H1 (cell line): ENCODE results near the gene DNAH8. TPM values are rescaled to one million over a fixed set of nuclear protein-coding genes. Genes with fewer than 3 reads are reported as not detected.

Experiments
- CTCF ChIA-PET: fragments of 300-600 bp; sonication (Branson Sonifier 250); formaldehyde crosslinking; loops from one replicate; lab custom pipeline; 2021; ENCODE audit not compliant: partially characterized antibody; lab: Charles Lee
- POLR2A ChIA-PET: fragments of 300-600 bp; sonication (Branson Sonifier 250); formaldehyde crosslinking; loops from one replicate; lab custom pipeline; 2021; ENCODE audit warnings: inconsistent platforms; ENCODE audit not compliant: partially characterized antibody; lab: Charles Lee
- DNase-seq, 2 experiments: peaks; one replicate each; pipeline versions ENCODE4 v3.0.0 to v3.0.0-alpha.2; 2010 to 2022; ENCODE audit warnings: low spot score in 2 of 2, low read depth in 1 of 2, mixed read lengths in 1 of 2
- FAIRE-seq: peaks from 2 replicates; lab custom pipeline; 2011; peaks lifted over from hg19 to GRCh38; lab: Jason Lieb, UNC
- H2AFZ ChIP-seq: 2 replicates; pipeline ENCODE4 v1.8.1; 2012; ENCODE audit warnings: low read length, inconsistent platforms
- H2AK5ac ChIP-seq: 2 replicates; pipeline ENCODE4 v1.6.1; 2013; ENCODE audit warnings: low read depth, low read length
- H2BK120ac ChIP-seq: replicated peaks from 2 replicates; pipeline ENCODE3; 2013; ENCODE audit warnings: low read depth, low read length, inconsistent platforms
- H2BK12ac ChIP-seq: 2 replicates; pipeline ENCODE4 v1.6.1; 2013; ENCODE audit warnings: low read depth, low read length
- H2BK15ac ChIP-seq: 2 replicates; pipeline ENCODE4 v1.6.1; 2013; ENCODE audit warnings: low read length
- H2BK20ac ChIP-seq: 2 replicates; pipeline ENCODE4 v1.6.1; 2013; ENCODE audit warnings: low read length
- H2BK5ac ChIP-seq: 2 replicates; pipeline ENCODE4 v1.6.1; 2013; ENCODE audit warnings: low read depth, low read length
- H3K14ac ChIP-seq: 2 replicates; pipeline ENCODE4 v1.6.1; 2013; ENCODE audit warnings: inconsistent platforms; ENCODE audit not compliant: insufficient read length
- H3K18ac ChIP-seq: 2 replicates; pipeline ENCODE4 v1.6.1; 2013; ENCODE audit warnings: low read length; ENCODE audit errors: extremely low read depth
- H3K23ac ChIP-seq: 2 replicates; pipeline ENCODE4 v1.6.1; 2013; ENCODE audit warnings: inconsistent platforms; ENCODE audit not compliant: insufficient read length
- H3K23me2 ChIP-seq: 2 replicates; pipeline ENCODE4 v1.6.1; 2013; ENCODE audit warnings: low read depth, low read length
- H3K27ac ChIP-seq: 2 replicates; pipeline ENCODE4 v1.6.1; 2011; ENCODE audit warnings: low read depth, low read length, inconsistent platforms
- H3K27me3 ChIP-seq, 4 experiments: replicated peaks in 1 of 4; 1 replicate in 1 of 4; 2 replicates in 3 of 4; pipeline versions ENCODE4 v1.6.1 to v1.8.1; 2011 to 2013; ENCODE audit warnings: low read length in 3 of 4, mild to moderate bottlenecking in 3 of 4, inconsistent platforms in 2 of 4, mixed read lengths in 2 of 4, moderate library complexity in 1 of 4; ENCODE audit not compliant: control insufficient read depth in 3 of 4, insufficient read depth in 3 of 4; ENCODE audit errors: extremely low read depth in 1 of 4
- H3K36me3 ChIP-seq, 4 experiments: 2 replicates each; pipeline versions ENCODE4 v1.6.1 to v1.8.1; 2011 to 2013; ENCODE audit warnings: mild to moderate bottlenecking in 4 of 4, low read length in 3 of 4, moderate library complexity in 2 of 4, control low read depth in 1 of 4, inconsistent platforms in 1 of 4; ENCODE audit not compliant: insufficient read depth in 4 of 4, control insufficient read depth in 2 of 4
- H3K4ac ChIP-seq: replicated peaks from 2 replicates; pipeline ENCODE3; 2013; ENCODE audit warnings: low read length, low read depth, mixed read lengths, inconsistent platforms; ENCODE audit not compliant: insufficient read length
- H3K4me1 ChIP-seq, 4 experiments: replicated peaks in 1 of 4; 1 replicate in 1 of 4; 2 replicates in 3 of 4; pipeline versions ENCODE4 v1.6.1 to v1.8.1; 2011 to 2013; ENCODE audit warnings: low read length in 3 of 4, inconsistent platforms in 2 of 4, mixed read lengths in 1 of 4; ENCODE audit not compliant: insufficient read depth in 4 of 4, control insufficient read depth in 3 of 4
- H3K4me2 ChIP-seq, 2 experiments: 2 replicates each; pipeline versions ENCODE4 v1.6.1 to v1.8.1; 2011 to 2013; ENCODE audit warnings: low read depth in 2 of 2, low read length in 2 of 2, control low read depth in 1 of 2, inconsistent platforms in 1 of 2, mild to moderate bottlenecking in 1 of 2; ENCODE audit not compliant: insufficient read depth in 1 of 2
- H3K4me3 ChIP-seq, 4 experiments: fragments of 200-600, 300-600 bp in 1 of 4; sonication (generic), shearing (Covaris generic), sonication (Bioruptor Twin) in 1 of 4; 2 replicates each; pipeline versions ENCODE4 v1.5.1 to v1.8.1; 2011 to 2016; ENCODE audit warnings: low read length in 4 of 4, low read depth in 3 of 4, control low read depth in 2 of 4, inconsistent platforms in 2 of 4, mild to moderate bottlenecking in 2 of 4, mixed read lengths in 1 of 4, moderate library complexity in 1 of 4; ENCODE audit not compliant: insufficient read depth in 2 of 4; ENCODE audit errors: extremely low read depth in 1 of 4
- H3K56ac ChIP-seq: replicated peaks from 2 replicates; pipeline ENCODE3; 2013; ENCODE audit warnings: low read depth, mild to moderate bottlenecking, mixed read lengths, low read length, inconsistent platforms; ENCODE audit not compliant: insufficient read length
- H3K79me1 ChIP-seq: 2 replicates; pipeline ENCODE4 v1.6.1; 2013; ENCODE audit warnings: low read depth, low read length, control low read depth
- H3K79me2 ChIP-seq, 2 experiments: 2 replicates each; pipeline versions ENCODE4 v1.6.1 to v1.8.1; 2012 to 2013; ENCODE audit warnings: low read length in 2 of 2, mild to moderate bottlenecking in 2 of 2, inconsistent platforms in 1 of 2; ENCODE audit not compliant: insufficient read depth in 2 of 2, control insufficient read depth in 1 of 2
- H3K9ac ChIP-seq, 4 experiments: replicated peaks in 1 of 4; 1 replicate in 1 of 4; 2 replicates in 3 of 4; pipeline versions ENCODE4 v1.6.1 to v1.8.1; 2011 to 2013; ENCODE audit warnings: low read depth in 3 of 4, low read length in 3 of 4, control low read depth in 2 of 4, mild to moderate bottlenecking in 2 of 4, moderate library complexity in 2 of 4, inconsistent platforms in 1 of 4; ENCODE audit errors: extremely low read depth in 1 of 4
- H3K9me3 ChIP-seq, 2 experiments: 2 replicates each; pipeline versions ENCODE4 v1.6.1 to v1.8.1; 2012 to 2013; ENCODE audit warnings: mild to moderate bottlenecking in 2 of 2, moderate library complexity in 2 of 2, control low read depth in 1 of 2, inconsistent platforms in 1 of 2, low read depth in 1 of 2, low read length in 1 of 2, mixed read lengths in 1 of 2; ENCODE audit not compliant: insufficient read depth in 2 of 2
- H4K20me1 ChIP-seq, 2 experiments: replicated peaks in 1 of 2; 2 replicates each; pipeline versions ENCODE3 to v1.8.1; 2011 to 2013; ENCODE audit warnings: inconsistent platforms in 2 of 2, low read length in 2 of 2, mild to moderate bottlenecking in 1 of 2; ENCODE audit not compliant: insufficient read depth in 2 of 2, control insufficient read depth in 1 of 2
- H4K5ac ChIP-seq: 2 replicates; pipeline ENCODE4 v1.6.1; 2013; ENCODE audit warnings: low read length, low read depth, mixed read lengths, inconsistent platforms; ENCODE audit not compliant: insufficient read length
- H4K8ac ChIP-seq: 2 replicates; pipeline ENCODE4 v1.8.0; 2013; ENCODE audit warnings: mild to moderate bottlenecking, moderate library complexity, low read length, inconsistent platforms; ENCODE audit not compliant: insufficient read depth; ENCODE audit errors: extremely low read depth
- H4K91ac ChIP-seq: replicated peaks from 2 replicates; pipeline ENCODE3; 2013; ENCODE audit warnings: low read length, mixed read lengths, inconsistent platforms; ENCODE audit not compliant: insufficient read length
- CHD2 ChIP-seq: IDR thresholded peaks from 2 replicates; pipeline ENCODE4 v1.6.1; 2012; ENCODE audit warnings: low read length, improper control_type of control experiment
- FOSL1 ChIP-seq: IDR thresholded peaks from 2 replicates; pipeline ENCODE4 v1.6.1; 2011; ENCODE audit warnings: mild to moderate bottlenecking, low read depth, low read length, moderate library complexity; ENCODE audit not compliant: insufficient read depth
- NRF1 ChIP-seq: IDR thresholded peaks from 2 replicates; pipeline ENCODE4 v1.6.1; 2011; ENCODE audit warnings: mild to moderate bottlenecking, low read depth, low read length, improper control_type of control experiment
- SIRT6 ChIP-seq: IDR thresholded peaks from one replicate; pipeline ENCODE4 v1.7.1; 2012; ENCODE audit warnings: low read length, inconsistent platforms
- WGBS, 2 experiments: shearing (Covaris generic) in 1 of 2; methylation state at CpG; one replicate each; pipeline versions ENCODE4 v1.1.6 to v1.1.7; 2013 to 2015; ENCODE audit warnings: low lambda C conversion rate in 2 of 2, mixed read lengths in 2 of 2, inconsistent platforms in 1 of 2, low coverage in 1 of 2, missing lambda C conversion rate in 1 of 2; ENCODE audit not compliant: insufficient replicate concordance in 2 of 2, insufficient coverage in 1 of 2, insufficient read length in 1 of 2; ENCODE audit errors: extremely low coverage in 1 of 2, missing lambda C conversion rate in 1 of 2; 5-methylcytosine and 5-hydroxymethylcytosine counted together
- polyA plus RNA-seq, 7 experiments: library from polyadenylated mRNA; depleted of rRNA in 3 of 7; stranded (reverse) in 5 of 7; unstranded in 2 of 7; fragments of >200 nt in 5 of 7; fragments of 200-250 nt in 2 of 7; gene quantifications; 1 replicate in 5 of 7; 2 replicates in 1 of 7; 4 replicates in 1 of 7; pipeline versions ENCODE4 v1.2.1 to v1.2.3, GENCODE V29; 2011 to 2013; ENCODE audit warnings: missing spikeins in 2 of 7, mixed read lengths in 2 of 7
- total RNA-seq: library from RNA; stranded (reverse); fragmentation: NEBNext Ultra II Directional; extraction: Animal tissue kit (Norgen Biotek cat#: 25700); gene quantifications from 2 replicates; pipeline ENCODE4 v1.2.1, GENCODE V29; 2021

Gene DNAH8
- total and polyA plus RNA-seq, 2 of the 8 experiments (the other 6 are each of a cell fraction or from before 2014, with no cell fraction given), result under 0.01 TPM; not detected in 1

DNA sequence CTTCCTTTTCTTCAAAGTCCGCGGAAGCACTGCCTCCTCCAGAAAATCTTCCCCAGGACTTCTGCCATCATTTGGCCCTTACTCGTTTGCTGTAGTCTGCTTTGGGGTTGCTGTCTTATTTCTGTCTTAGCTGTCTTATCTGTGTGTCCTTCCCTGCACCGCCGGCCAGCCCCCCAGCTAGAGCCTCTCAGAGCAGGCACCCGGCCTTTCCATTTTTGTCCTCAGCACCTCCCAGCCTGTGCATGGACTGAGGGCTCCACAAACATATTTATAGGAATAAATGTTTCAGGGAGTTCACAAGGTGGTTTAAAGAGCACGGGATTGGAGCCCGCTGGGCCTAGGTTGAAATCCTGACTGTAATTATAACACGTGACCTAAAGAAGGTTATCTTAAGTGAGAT lies 341.6 kb downstream of the DNAH8 start:
- H2BK20ac ChIP-seq, result no peak overlapping the region
- no peak overlapping the region for H3K56ac ChIP-seq
- FAIRE-seq, result no peak
- DNase-seq, result no peak
- H4K8ac ChIP-seq, result no peak overlapping the region
- ChIA-PET POLR2A (no interaction called here), CTCF (interaction anchor here (0.7 kb wide), 1 partner anchor 27 kb away, joined by 3 read pairs; no protein-coding TSS in a partner anchor)
- no peak overlapping the region for H3K4me2 ChIP-seq
- no peak overlapping the region for H3K14ac ChIP-seq
- no peak overlapping the region for H3K27ac ChIP-seq
- H3K18ac ChIP-seq, result no peak overlapping the region
- 90% methylated on average over 9 of the region's 9 CpGs; no CpG with 5 or more reads in 1 of the 2 experiments for WGBS, 2 experiments
- no peaks in the 10 kb centered on the region; the same call in 1 of the 2 replicates for H3K23me2 ChIP-seq
- peaks cover 0 to 3% (median 1%) of the 10 kb centered on the region in 4 experiments; a peak in 2 of 7 replicates for H3K27me3 ChIP-seq
- H3K36me3 ChIP-seq, result peaks cover 0 to 3% (median 2%) of the 10 kb centered on the region in 4 experiments; a peak in 2 of 8 replicates
- H3K23ac ChIP-seq, result no peak overlapping the region
- H3K79me2 ChIP-seq, result no peaks in the 10 kb centered on the region
- peaks cover 0 to 13% (median under 1%) of the 10 kb centered on the region in 4 experiments; a peak in 4 of 7 replicates for H3K4me1 ChIP-seq
- no peak overlapping the region for H2BK12ac ChIP-seq
- 0 out of 2 replicates have a peak, but pooled peaks cover 2% of the 10 kb centered on the region for H3K79me1 ChIP-seq
- H3K9ac ChIP-seq, result no peak overlapping the region
- H2AK5ac ChIP-seq, result no peak overlapping the region
- H3K4me3 ChIP-seq, result no peak overlapping the region
- no peak overlapping the region for H4K5ac ChIP-seq
- peaks cover 0 to 4% of the 10 kb centered on the region in 2 experiments for H4K20me1 ChIP-seq
- no peaks in the 10 kb centered on the region for H3K9me3 ChIP-seq
- no peak overlapping the region for H2BK120ac ChIP-seq
- H2AFZ ChIP-seq, result no peak overlapping the region
- TF ChIP-seq SIRT6, result no peak
- TF ChIP-seq CHD2, result no peak
- no peak for TF ChIP-seq FOSL1
- no peak for TF ChIP-seq NRF1
- no peak overlapping the region for H2BK5ac ChIP-seq
- no peak overlapping the region for H2BK15ac ChIP-seq
- no peak overlapping the region for H4K91ac ChIP-seq
- H3K4ac ChIP-seq, result no peak overlapping the region
